Measurements from ENCODE around the gene INTS4.
"Not testable (repeated sequence)": the region's sequence is repeated elsewhere in the genome, so short reads cannot be mapped to it uniquely, and the experiment has no call there.

INTS4 gene

GRCh38 chr11:77854838-77855237 lies 139.6 kb downstream of the INTS4 start:
- no peak for DNase-seq (ENCODE audit: low read depth in 1 of 2, low spot score in 1 of 2)
- no peak for TF ChIP-seq JUND (IDR thresholded peaks at IDR 0.05; ENCODE audit: low read depth)
- in situ Hi-C loops (cut with HindIII; ENCODE audit: low pct_unique_long_range_greater_than_20kb, low sequenced_read_pairs): no loop called here

GRCh38 chr11:77851503-77851902 lies 143.0 kb downstream of the INTS4 start:
- in situ Hi-C loops (cut with HindIII; ENCODE audit: low pct_unique_long_range_greater_than_20kb, low sequenced_read_pairs): no loop called here
- no peak for TF ChIP-seq JUND (IDR thresholded peaks at IDR 0.05; ENCODE audit: low read depth)
- no peak for DNase-seq (ENCODE audit: low read depth in 1 of 2, low spot score in 1 of 2)

- in situ Hi-C loops (cut with HindIII; ENCODE audit: low pct_unique_long_range_greater_than_20kb, low sequenced_read_pairs); DNase-seq (ENCODE audit: low read depth in 1 of 2, low spot score in 1 of 2): not testable (repeated sequence)
Observed at GRCh38 chr11:77843700-77844099, 150.8 kb downstream of the INTS4 start.

DNA sequence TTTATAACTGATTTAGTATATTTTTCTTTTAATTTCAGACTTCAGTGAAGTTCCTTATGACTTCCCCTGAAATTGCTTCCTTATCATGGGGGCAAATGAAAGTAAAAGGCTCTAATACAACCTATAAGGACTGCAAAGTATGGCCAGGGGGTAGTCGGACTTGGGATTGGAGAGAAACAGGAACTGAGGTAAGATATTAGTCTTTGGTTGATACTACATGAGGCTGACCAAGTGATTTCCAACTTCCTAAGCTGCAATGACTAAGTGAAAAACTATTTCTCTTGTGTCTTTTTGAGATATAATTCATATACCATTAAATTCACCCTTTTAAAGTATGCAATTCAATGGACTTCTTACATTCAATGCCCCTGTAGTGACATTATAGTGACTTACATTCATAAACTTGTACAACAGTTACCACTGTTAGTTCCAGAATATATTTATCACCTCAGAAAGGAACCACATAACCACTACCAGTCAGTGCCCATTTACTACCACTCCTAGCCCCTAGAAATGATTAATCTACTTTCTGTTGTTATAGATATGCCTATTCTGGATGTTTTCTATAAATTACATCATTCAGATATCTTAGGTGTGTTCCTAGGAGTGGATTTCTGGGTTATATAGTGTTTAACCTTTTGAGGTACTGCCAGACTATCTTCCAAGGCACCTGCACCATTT lies 151.9 kb downstream of the INTS4 start:
- in situ Hi-C loops (cut with HindIII; ENCODE audit: low pct_unique_long_range_greater_than_20kb, low sequenced_read_pairs): no loop called here
- TF ChIP-seq JUND (IDR thresholded peaks at IDR 0.05; ENCODE audit: low read depth): no peak
- DNase-seq (ENCODE audit: low read depth in 1 of 2, low spot score in 1 of 2): no peak

DNA sequence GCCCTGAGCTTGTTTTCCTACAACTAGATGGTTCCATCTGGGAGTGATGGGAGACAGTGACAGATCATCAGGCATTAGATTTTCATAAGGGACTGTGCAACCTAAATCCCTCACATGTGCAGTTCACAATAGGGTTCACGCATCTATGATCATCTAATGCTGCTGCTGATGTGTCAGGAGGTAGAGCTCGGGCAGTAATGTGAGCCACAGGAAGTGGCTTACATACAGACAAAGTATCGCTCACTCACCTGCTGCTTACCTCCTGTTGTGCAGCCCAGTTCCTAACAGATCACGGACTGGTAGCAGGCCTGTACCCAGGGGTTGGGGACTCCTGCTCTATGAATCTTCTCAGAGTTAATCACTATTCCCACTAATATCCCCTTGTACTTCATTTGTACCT lies 161.2 kb downstream of the INTS4 start:
- DNase-seq (ENCODE audit: low read depth in 1 of 2, low spot score in 1 of 2): no peak
- in situ Hi-C loops (cut with HindIII; ENCODE audit: low pct_unique_long_range_greater_than_20kb, low sequenced_read_pairs): no loop called here
- TF ChIP-seq JUND (IDR thresholded peaks at IDR 0.05; ENCODE audit: low read depth): no peak

- no peak for DNase-seq (ENCODE audit: low read depth in 1 of 2, low spot score in 1 of 2)
- in situ Hi-C loops (cut with HindIII; ENCODE audit: low pct_unique_long_range_greater_than_20kb, low sequenced_read_pairs): no loop called here
- no peak for TF ChIP-seq JUND (IDR thresholded peaks at IDR 0.05; ENCODE audit: low read depth)
Observed at GRCh38 chr11:77828926-77829325, 165.5 kb downstream of the INTS4 start.
